K562 (cell line): ENCODE results near the gene MYO1E.

Experiments
- EP300 ChIP-seq: IDR thresholded peaks from 2 replicates; pipeline ENCODE4 v1.6.1; 2012; ENCODE audit warnings: low read length, improper control_type of control experiment
- KLF10 ChIP-seq: fragments of 250-450 bp; sonication (Bioruptor Pico); IDR thresholded peaks from 2 replicates; pipeline ENCODE4 v1.6.1; 2021; ENCODE audit warnings: matching md5 sums
- KLF16 ChIP-seq: IDR thresholded peaks from 2 replicates; pipeline ENCODE4 v1.6.1; 2016; ENCODE audit warnings: antibody characterized with exemption
- MLLT1 ChIP-seq, 2 experiments: fragments of 450-650 bp; IDR thresholded peaks; 2 replicates each; pipeline ENCODE4 v1.6.1; 2016
- USF1 ChIP-seq: sonication (generic); formaldehyde crosslinking; IDR thresholded peaks from 2 replicates; pipeline ENCODE4 v1.9.0; 2022; ENCODE audit warnings: mild to moderate bottlenecking, missing genetic modification reagents
- ZZZ3 ChIP-seq: fragments of 450-650 bp; IDR thresholded peaks from 2 replicates; pipeline ENCODE4 v1.6.1; 2016; ENCODE audit warnings: antibody characterized with exemption, mild to moderate bottlenecking, moderate library complexity

- TF ChIP-seq KLF16 (no peak), EP300 (no peak), KLF10 (CRISPR knock-in tag) (no peak), ZZZ3 (no peak), USF1 (CRISPR knock-in tag) (no peak), MLLT1 (IDR thresholded peaks at IDR 0.05) (no peak)
Observed at GRCh38 chr15:59274126-59274970, 98.3 kb downstream of the MYO1E start.
